Fibroblast of peridontal ligament (primary cell): ENCODE results near the gene CCT7.

Source experiments
- DNase-seq: peaks from one replicate; pipeline ENCODE4 v3.0.0-alpha.2; 2010; ENCODE audit errors: extremely low read depth

CCT7 gene

DNA sequence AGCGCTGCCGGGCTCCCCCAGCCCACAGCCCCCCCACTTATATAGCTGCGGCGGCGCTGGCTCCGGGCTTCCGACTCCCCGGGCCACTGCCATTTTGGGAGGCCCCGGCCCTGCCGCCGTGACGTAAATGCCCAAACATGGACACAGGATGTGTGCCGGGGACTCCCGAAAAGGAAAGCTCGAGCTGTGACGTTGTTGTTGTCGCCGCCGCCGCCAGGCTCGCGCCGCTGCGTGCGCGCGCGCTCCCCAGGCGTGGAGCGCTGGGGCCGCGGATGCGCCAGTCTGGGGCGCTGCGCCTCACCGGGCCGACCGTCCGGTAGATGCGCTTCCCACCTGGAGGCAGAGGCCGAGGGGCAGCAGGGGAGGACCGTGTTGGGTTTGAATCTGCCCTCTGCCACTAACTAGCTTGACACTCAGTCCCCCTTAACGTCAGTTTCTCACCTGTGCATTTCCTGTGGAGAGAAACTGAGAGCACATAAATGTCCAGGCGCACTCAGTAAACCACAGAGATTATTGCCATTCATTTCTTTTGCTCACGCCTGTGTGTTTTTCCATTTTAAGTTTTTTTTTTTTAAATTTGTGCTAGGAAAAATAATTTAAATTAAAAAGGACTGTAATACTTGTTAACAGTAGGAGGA is 59.5 kb downstream of the CCT7 start, which contains the start of gene EGR4:
Gene EGR4 (minus strand): TSS at position 15 of the 638 bp plus-strand sequence. CDS start 231 bp downstream, outside the sequence.
- peak; percentile 38 for DNase-seq

DNA sequence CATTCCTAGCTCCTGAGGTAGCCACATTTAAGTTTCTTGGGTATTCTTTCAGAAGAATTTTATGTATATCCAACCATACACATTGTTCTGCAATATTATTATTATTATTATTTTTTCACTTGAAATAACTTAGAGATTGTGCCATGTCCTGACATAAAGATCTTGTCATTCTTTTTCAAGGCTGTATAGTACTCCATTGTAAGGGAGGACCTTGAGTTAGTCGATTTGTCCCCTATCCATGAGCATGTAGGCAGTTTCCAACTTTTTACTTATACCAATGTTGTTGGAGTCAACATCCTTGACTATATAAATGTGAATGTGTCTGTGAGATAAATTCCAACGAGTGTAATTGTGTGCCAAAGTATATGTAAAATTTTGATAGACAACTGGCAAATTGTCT is 60.1 kb downstream of the CCT7 start:
- no peak for DNase-seq

DNA sequence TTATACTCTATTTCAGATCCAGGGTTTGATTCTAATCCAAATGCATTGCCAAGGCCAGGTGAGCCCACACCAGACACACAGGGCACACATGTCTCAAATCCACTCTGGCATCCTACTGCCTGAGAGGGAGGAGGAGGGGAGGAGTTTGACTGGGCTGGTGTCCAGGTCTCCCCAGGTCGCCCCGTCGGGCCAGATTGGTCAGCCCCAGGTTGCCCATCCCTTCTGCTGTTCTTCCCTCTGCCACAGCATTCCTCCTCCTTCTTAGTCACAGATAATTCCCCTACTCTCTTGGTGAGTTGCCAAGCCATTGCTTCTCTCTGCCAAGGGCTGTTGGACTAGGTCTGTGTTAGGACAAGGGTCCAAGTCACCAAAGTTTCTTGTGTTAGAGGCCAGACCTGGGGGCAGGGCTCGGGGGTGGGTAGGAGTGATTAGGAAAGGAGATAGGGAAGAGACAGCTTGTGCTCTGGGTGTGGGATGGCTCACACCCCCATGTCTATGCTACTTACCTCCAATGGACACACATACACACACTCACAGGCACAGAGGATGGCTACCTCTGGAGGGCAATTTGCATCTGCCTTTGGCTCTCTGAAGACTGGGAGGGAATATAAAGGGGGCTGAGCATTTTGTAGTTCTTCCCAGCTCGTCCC is 61.8 kb downstream of the CCT7 start:
- no peak for DNase-seq

DNA sequence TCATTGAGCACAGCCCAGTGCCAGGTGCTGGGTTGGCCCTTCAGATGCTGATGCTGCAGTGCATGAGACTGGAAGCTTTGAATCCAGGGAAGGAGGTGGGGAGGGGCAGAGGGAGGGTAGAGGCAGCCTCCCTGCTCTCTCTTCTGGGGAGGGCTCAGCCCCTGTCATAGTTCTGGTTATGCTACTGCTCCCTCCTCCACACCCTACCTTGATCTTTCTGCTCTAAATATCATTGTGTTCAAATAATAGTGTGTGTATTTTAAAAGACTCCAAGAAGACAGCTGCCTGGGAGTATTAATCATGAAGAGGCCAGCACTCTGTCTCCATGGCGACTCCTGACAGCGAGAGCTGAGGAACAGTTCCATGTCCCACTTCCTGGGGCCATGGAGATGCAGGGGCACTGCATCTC is 63.0 kb downstream of the CCT7 start:
- no peak for DNase-seq

DNA sequence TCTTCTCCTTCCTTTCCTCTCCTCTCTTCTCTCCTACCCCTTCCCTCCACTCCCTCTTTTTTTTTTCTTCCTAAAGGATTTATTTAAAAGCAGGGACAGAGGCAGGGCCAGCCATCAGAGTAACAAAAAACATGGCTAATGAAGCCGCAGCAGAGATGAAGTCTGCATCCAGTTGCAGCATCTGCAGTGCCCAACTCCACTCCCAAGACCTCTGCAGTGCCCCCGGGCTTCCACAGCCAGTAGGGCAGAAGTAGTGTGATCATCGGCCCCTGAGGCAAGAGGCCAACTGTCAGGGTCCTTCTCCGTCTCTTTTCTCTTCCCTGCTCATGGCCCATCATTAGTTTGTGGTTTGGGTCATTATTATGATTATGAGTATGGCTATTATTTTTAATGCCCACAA is 63.5 kb downstream of the CCT7 start:
- no peak for DNase-seq

DNA sequence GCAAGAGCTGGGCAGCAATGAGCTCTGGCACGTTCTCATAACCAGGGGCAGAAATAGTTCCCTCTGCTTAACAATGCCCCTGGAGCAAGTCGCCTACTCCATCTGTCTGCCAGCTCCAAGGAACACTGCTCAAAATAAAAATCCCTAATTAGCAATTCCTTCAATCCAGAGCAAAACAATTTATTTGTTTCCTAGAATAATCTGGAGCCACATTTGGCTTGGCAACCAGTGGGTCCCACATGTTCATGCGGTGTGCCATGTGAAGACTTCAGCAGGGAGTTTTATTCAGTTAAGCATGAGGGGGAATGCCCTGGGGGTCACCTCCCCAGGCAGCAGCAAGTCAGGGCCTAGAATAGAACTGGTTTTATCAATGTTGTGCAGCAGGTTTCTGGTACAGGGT is 66.8 kb downstream of the CCT7 start:
- no peak for DNase-seq

DNA sequence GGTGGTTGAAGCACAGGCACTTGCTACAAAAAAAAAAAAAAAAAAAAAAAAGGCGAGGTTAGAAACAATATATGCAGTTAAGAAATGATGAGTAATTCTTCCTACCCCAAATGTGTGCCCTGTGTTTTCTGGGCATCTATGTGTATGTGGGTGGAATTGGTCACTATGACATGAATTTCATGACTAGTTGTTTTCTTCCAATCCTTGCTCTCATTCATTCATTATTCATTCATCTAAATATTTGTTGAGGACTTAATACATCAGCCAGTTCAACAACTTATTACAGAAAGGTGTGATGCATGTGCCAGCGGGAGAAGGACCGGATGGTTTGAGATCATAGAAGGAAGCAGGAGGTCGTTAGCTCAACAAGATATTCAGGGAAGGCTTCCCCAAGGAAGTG is 67.5 kb downstream of the CCT7 start:
- DNase-seq: no peak
